Renal pelvis (tissue), 4 donors: ENCODE results near the gene ERCC6L2. TPM values are rescaled to one million over a fixed set of nuclear protein-coding genes. Genes with fewer than 3 reads are reported as not detected.

ENCODE experiments used
- DNase-seq: peaks from one replicate; pipeline ENCODE4 v3.0.0-alpha.2; 2013
- polyA plus RNA-seq, 3 donors: library from polyadenylated mRNA; unstranded; fragments of 120-200 nt; gene quantifications; one replicate each; pipeline ENCODE4 v1.2.1, GENCODE V29; 2013; ENCODE audit not compliant: insufficient read length in 3 of 3

The ERCC6L2 gene
- polyA plus RNA-seq, 3 donors: 40.1 to 46.0 (median 41.8) TPM

- DNase-seq: no peak
Observed at GRCh38 chr9:95978106-95978505, 102.6 kb downstream of the ERCC6L2 start.

DNA sequence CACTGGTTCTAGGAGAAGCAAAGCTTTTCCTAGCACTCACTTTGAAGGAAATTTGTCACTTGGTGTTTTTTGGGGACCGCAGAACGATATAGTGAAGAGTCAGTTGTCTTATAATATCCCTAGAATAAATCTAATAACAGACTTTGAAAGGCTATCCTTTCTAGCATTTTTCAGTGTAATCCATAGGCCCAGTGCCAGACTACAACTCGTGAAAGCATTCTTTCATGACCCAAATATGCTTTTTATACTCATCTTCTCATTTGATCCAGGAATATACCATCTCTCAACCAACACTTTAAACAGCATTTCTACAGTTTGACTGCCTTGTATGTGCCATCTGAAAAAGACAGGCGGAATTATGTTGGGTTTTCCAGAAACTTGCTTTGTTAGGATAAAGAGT lies 104.0 kb downstream of the ERCC6L2 start:
- DNase-seq: no peak

DNA sequence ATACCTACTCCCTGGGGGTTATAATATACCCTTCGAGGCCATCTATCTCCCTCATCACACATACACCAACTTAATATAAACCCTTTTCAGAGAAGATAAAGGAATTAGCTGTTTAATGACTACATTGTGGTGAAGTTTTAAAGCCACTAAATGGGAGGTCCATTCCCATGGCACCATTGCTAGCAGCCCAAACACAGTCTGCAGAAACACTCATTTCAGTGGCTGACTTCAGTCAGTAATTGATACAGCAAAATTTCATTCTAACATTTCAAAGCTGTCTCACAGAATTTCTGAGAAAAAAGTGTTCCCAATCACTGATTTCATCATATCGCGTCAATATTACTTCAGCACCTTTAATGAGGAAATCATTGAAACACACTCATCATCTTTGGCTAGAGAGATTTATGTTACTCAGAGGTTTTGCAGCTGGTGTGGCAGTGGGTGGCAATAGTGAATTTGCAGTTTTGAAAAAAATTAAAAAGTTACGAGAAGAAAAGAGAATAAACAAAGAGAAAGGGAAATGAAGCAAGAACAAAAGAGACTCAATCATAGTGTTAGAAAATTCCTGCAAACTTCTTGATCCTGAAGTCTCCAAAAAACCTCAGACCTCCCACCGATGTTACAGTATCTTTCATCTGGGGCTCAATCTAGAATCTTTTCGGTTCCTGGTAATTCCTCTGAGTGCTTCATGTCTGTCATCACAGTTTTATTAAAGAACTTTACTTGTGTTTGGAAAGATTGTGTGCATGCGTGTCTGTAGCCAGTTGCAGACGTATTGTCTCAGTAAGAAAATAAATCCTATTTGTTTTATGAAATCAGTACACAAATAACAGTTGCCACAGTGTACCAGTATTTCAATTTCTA lies 105.0 kb downstream of the ERCC6L2 start:
- no peak for DNase-seq

DNA sequence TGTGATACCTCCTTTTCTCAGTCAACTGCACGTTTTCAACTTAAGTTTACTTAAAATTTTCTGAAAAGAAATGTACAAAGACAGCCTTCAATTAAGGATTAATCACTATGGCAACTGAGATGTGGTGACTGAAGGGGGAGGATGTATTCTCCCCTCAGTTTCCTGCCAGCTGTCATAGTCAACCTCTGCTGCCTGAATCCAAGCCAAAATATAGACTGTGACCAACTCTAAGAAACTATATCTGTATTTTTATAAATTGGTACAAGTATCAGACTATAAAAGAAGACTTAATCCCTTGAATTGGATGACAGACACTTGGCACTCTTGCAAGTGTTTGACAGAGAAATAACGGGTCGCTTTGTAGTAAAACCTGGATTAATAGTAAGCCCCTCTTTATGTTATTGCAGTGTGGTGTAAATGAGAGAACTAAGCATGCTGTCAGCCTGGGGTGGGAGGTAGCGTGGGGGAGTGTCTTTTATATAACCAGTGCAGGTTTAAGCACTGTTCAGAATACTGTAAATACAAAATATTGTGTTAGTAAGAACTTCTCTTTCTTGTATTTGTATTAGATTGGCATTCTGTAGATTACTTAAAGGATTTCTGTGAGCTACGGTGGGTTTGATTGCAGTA lies 106.4 kb downstream of the ERCC6L2 start:
- no peak for DNase-seq

DNA sequence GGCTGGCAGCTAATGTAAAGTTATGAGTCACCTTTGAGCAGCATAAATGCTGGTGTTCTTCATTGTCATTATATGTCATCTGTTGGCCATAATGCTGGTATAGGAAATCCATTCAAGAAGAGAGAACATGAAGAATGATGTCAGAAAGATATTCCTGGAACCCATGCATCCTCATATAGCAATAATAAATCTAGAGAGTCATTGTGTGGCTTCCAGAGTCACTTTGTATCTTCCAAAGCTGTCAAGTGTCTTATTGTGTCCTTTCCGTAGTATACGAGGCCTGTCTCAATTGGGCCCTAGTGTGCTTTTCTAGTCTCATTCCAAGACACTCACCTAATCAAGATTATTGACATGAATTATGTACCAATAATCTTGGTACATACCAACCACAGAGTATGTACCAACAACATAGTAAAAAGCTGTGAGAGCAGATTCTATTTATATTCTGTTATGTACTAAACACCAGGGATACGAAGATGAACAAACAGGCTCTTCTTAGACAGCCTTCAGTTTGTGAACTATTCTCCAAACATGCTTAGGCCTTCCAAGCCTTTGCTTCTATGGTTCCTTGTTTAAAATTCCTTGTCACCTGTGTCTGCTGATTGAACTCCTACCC lies 110.1 kb downstream of the ERCC6L2 start:
- no peak for DNase-seq

DNA sequence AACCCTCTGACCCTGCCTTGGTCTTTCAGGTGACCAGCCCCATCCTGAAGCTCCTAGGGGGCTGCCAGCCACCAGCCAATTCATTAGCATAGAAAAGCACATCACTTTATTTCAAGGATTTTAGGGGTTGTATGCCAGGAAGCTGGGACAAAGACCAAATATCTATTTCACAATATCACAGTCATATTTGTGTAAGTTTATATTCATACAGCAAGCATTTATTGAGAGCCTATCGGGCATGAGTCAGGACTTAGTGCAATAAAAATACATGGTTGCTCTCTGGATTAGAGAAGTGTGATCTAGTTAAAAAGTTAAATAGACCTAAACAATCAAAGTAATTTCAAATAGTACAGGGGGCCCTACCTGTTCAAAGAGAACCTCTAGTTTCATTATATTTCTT lies 113.8 kb downstream of the ERCC6L2 start:
- DNase-seq: no peak

- no peak for DNase-seq
Observed at GRCh38 chr9:95991326-95991725, 115.8 kb downstream of the ERCC6L2 start.

DNA sequence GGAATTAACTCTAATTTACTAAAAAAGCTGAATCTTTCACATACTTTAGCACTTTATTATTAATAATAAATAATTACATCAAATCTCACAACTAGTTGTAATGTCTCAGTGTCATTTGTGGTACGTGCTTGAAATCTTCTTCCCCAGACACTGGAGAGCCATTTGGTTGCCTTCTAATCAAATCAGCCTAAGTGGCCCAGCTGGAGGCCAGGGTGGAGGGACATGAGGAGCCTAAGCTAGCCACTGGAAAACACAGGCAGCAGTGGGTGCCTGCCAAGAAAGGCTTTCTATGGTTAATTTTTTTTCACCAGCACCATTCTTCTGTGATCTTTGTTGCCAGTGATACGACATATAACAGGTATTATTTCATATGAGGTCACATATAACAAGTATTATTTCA lies 117.0 kb downstream of the ERCC6L2 start:
- DNase-seq: no peak

DNA sequence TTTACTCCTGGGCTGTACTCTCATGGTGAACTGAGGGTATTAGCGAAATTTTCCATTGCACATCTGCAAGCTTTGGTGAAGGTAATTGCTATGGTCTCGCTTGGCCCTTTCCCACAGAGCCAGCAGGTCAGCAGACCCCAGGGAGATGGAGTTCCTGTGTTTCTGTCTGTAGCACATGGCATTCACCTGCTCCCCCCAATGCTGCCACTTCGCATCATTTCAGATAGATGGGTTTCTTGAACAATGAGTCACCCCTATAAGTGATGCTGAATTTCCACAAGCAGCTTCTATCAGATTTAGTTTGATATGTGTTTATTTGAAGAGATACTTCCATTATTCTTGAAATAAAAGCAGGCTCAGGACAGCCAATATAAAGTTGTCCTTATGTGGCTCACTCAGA lies 117.8 kb downstream of the ERCC6L2 start:
- no peak for DNase-seq

GRCh38 chr9:95999390-95999789 lies 123.9 kb downstream of the ERCC6L2 start:
- DNase-seq: no peak

GRCh38 chr9:96004379-96004778 lies 128.9 kb downstream of the ERCC6L2 start:
- no peak for DNase-seq

- no peak for DNase-seq
Observed at GRCh38 chr9:96006296-96006879, 130.9 kb downstream of the ERCC6L2 start.

- DNase-seq: no peak
Observed at GRCh38 chr9:96006961-96007360, 131.5 kb downstream of the ERCC6L2 start.

GRCh38 chr9:96008502-96009222 lies 133.2 kb downstream of the ERCC6L2 start:
- DNase-seq: no peak

DNA sequence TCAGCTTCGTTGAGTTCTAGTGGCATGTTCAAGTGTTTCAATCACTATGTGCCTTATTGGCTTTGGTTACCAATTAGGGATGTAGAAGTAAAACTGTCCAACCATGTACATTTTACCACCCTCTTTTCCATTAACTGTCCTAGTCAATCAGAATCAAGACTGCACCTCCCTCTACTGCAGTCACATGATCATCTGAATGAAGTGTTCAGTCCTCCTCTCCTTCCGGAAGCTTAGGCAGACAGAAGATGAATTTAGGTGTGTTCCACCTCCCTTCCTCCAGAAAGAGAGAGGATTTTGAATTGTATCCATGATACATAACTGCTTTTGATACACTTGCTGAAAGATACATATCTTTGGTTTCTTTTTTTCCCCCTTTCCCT lies 133.7 kb downstream of the ERCC6L2 start:
- no peak for DNase-seq

GRCh38 chr9:96009690-96010472 lies 134.4 kb downstream of the ERCC6L2 start:
- no peak for DNase-seq

DNA sequence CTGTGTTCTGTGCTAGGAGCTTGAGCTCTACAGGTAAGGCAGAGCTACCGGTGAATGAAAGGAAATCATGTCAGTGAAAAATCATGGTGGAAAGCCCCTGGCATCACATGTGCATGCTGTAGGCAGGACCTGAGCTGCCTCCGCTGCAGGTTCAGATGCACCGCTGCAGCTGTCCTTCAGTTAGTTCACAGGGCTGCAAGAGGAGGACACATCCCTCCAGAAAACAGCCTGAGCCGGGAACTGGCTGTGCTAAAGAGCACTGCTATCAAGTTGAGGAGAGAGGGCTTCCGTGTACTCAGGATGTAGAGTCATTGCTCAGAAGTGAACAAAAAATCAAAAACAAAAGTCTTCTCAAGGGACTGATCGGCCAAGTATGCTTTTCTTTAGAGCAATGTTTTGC lies 138.6 kb downstream of the ERCC6L2 start:
- no peak for DNase-seq

DNA sequence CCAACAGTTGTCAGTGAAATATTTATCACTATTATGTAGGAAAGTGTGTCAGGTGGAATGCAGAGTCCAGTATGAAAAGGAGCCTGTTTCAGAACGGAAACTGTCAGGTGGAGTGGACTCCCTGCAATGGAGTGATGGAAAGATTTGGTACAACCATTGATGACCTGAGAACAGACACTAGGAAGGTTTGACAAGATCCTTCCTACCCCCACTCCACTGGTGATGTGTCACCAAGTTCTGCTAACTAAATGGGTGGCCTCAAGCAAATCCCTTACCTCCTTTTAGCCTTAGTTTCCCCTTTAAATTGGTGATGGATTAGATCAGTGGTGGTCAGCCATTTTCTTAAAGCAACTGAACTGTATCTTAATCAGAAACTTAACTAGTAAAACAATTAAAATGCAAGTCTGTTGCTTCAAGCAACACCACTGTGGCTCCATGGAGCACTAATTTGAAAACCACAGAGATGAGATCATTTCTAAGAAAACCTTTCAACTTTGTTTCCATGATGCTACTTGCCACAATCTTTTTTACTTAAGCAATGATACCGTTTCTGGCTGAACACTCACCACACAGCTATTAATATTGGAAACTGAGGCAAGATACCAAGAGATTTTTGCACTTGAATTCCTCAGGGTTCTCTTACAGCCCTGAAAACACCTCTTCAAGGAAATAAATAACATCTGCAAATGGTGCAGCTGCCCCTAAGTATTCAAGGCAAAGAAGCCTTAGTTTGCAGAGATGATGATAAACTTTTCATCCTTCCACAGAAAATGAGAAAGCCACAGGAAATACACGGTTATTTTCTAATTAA lies 140.6 kb downstream of the ERCC6L2 start:
- no peak for DNase-seq
